ENCODE data around the gene ANG. TPM values are rescaled to one million over a fixed set of nuclear protein-coding genes. Genes with fewer than 3 reads are reported as not detected.

ANG gene
- total RNA-seq, 1 donor from 2014 or later, result 24.5 TPM

GRCh38 chr14:20668969-20669368, 19.6 kb upstream of the ANG start:
- ATAC-seq, result no peak
- intact Hi-C loops (cut with DNase I), result no loop called here
- DNase-seq (ENCODE audit: low spot score), result no peak

- DNase-seq (ENCODE audit: low spot score) (no peak), ATAC-seq (no peak)
- intact Hi-C loops (cut with DNase I), result no loop called here
Observed at GRCh38 chr14:20671597-20672283, 16.8 kb upstream of the ANG start.

- intact Hi-C loops (cut with DNase I), result no loop called here
- ATAC-seq, result no peak
- no peak for DNase-seq (ENCODE audit: low spot score)
Observed at GRCh38 chr14:20675669-20676068, 12.9 kb upstream of the ANG start.

- ATAC-seq, result no peak
- no peak for DNase-seq (ENCODE audit: low spot score)
- intact Hi-C loops (cut with DNase I), result no loop called here
Observed at GRCh38 chr14:20676072-20676471, 12.5 kb upstream of the ANG start.

DNA sequence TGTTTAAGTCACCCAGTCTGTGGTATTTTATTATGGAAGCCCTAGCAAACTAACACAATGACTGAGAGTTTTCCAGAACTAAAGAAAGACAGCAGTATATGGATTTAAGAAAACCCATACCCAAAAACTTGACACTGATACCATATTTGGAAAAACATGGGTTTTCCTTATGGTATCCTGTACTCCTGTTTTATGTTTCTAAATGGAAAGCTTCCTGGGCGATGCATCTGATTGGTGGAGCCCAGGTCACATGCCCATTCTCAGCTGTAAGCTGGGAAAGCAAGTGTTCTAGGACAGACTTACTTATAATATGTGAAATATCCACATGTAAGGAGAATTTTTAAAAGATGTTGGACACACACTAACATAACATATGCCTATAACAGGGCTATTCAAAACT, 8.7 kb upstream of the ANG start:
- intact Hi-C loops (cut with DNase I), result no loop called here
- DNase-seq (ENCODE audit: low spot score) (no peak), ATAC-seq (no peak)

GRCh38 chr14:20680363-20680762, 8.2 kb upstream of the ANG start:
- DNase-seq (ENCODE audit: low spot score), result no peak
- intact Hi-C loops (cut with DNase I), result no loop called here
- no peak for ATAC-seq

- DNase-seq (ENCODE audit: low spot score), result no peak
- intact Hi-C loops (cut with DNase I), result no loop called here
- ATAC-seq, result no peak
Observed at GRCh38 chr14:20680843-20681347, 7.7 kb upstream of the ANG start.

GRCh38 chr14:20681348-20682126, 7.0 kb upstream of the ANG start:
- peak; percentile 91 for DNase-seq (ENCODE audit: low spot score)
- peak; percentile 62 for ATAC-seq

DNA sequence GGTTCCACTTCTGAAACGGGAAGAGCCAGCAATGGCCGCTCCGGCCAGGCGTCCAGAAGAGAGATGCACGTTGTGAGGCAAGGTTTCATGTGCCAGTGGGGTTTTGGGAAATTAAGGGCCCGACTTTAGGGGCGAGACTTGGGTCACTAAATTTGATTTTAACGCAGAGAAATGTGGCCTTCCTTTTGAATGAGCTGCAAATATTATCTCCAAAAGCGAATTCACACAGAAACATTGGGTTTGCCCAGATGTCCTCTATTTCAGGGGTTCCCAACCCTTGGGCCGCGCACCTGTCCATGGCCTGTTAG, 6.5 kb upstream of the ANG start:
- DNase-seq (ENCODE audit: low spot score), result peak; percentile 72
- intact Hi-C loops (cut with DNase I), result no loop called here
- ATAC-seq, result no peak

More at GRCh38 chr14:20681348-20682126, 7.0 kb upstream of the ANG start:
- intact Hi-C loops (cut with DNase I), result no loop called here

GRCh38 chr14:20682435-20683124, 6.0 kb upstream of the ANG start:
- intact Hi-C loops (cut with DNase I), result no loop called here
- ATAC-seq (peak; percentile 93), DNase-seq (ENCODE audit: low spot score) (peak; percentile 94)

GRCh38 chr14:20683125-20683890, 5.3 kb upstream of the ANG start:
- peak; percentile 86 for DNase-seq (ENCODE audit: low spot score)
- ATAC-seq, result peak; percentile 70
- intact Hi-C loops (cut with DNase I), result no loop called here

DNA sequence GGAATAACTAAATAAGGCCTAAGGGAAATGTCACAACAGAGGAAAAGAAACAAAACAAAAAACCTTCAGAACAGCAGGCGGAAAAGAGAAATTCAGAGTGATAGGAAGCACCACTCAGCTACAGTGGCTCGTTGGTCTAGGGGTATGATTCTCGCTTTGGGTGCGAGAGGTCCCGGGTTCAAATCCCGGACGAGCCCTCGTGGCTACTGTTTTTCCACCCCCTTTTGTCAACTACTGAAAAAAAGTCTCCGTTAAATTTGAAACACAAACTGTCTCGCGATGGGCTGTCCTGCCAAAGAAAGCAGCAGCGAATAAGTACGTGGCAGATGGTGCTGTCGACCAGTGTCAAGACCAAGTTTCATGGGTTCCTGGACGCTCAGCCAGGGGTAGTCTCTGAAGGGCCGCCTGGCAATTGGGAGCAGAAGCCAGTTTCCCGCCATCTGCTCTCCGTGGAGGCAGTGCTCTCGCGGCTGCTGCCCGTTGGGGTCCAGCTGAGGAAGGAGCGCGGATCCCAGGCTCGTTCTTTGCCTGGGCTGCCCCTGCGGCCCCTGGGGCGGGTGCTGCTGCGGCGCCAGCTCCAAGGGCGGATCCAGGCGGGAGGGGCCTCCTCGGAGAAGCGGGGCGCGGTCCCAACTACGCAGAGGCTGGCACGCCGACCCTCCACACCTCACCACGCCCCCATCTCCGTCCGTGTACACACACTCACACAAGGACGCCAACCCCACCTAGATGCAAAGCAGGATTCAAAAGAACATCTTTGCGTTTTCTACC, 4.5 kb upstream of the ANG start, which contains the start of gene RNASE4:
RNASE4 (plus strand) TSS at position 670 of the 771 bp plus-strand sequence. CDS start 14,812 bp downstream, outside the sequence.
- peak; percentile 77 for ATAC-seq
- intact Hi-C loops (cut with DNase I), result no loop called here
- DNase-seq (ENCODE audit: low spot score), result peak; percentile 92

DNA sequence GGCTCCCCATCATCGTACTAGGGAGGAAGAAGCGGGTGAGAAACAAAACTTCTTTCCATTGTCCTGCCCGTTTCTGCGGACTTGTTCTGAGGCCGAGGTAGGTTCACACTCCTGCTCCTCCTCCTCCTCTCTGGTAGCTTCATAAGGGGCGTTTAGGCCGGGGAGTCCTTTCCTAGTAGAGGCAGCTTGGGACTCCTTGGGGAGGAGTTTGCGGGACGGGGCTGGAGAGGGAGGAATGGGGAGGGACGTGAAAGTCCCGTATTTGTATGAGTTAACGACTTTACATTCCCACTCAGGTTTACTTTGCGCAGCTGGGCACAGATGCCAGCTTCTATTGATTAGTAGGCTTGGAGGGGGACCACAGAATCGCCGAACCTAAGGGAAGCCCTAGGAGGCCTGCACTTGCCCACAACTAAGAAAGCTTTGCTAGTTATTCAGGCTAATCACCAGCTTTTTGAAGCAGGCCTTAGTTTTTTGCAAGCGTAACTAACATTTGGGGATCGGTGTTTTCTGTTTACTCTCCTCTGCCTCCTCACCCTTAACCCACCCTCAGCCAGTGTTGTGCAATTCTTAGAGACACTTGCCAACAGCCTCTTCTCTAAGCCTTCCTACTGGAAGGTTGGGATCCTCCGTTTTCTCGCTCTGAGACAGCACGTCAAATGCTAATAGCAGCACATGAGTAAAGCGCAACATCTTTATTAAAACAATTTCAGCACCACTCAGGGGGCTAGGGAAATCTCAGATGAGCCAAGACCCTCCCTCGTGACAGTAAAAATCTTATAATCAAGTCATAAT, 3.7 kb upstream of the ANG start:
- ATAC-seq (peak; percentile 43), DNase-seq (ENCODE audit: low spot score) (no peak)
- intact Hi-C loops (cut with DNase I), result loop anchor here (5.0 kb wide), 1 partner anchor 73 kb away; no protein-coding TSS in a partner anchor

GRCh38 chr14:20686386-20687143, 2.0 kb upstream of the ANG start:
- intact Hi-C loops (cut with DNase I), result loop anchor here (5.0 kb wide), 1 partner anchor 74 kb away; no protein-coding TSS in a partner anchor
- DNase-seq (ENCODE audit: low spot score) (no peak), ATAC-seq (no peak)

GRCh38 chr14:20687362-20688166, 1.0 kb upstream of the ANG start:
- no peak for DNase-seq (ENCODE audit: low spot score)
- intact Hi-C loops (cut with DNase I), result loop anchor here (5.0 kb wide), 1 partner anchor 75 kb away; no protein-coding TSS in a partner anchor
- no peak for ATAC-seq
